Stimulated activated CD4-positive, alpha-beta T cell treated with anti-CD3 and anti-CD28 coated beads, Interleukin-4, amount 100 ng/mL, for 48 hours (primary cell): Measurements from ENCODE around the gene GALK1.

ENCODE experiments used
- DNase-seq, 2 donors: peaks; one replicate each; pipeline ENCODE4 v3.0.0-alpha.2; 2020; ENCODE audit warnings: low read depth in 2 of 2

The GALK1 gene

DNA sequence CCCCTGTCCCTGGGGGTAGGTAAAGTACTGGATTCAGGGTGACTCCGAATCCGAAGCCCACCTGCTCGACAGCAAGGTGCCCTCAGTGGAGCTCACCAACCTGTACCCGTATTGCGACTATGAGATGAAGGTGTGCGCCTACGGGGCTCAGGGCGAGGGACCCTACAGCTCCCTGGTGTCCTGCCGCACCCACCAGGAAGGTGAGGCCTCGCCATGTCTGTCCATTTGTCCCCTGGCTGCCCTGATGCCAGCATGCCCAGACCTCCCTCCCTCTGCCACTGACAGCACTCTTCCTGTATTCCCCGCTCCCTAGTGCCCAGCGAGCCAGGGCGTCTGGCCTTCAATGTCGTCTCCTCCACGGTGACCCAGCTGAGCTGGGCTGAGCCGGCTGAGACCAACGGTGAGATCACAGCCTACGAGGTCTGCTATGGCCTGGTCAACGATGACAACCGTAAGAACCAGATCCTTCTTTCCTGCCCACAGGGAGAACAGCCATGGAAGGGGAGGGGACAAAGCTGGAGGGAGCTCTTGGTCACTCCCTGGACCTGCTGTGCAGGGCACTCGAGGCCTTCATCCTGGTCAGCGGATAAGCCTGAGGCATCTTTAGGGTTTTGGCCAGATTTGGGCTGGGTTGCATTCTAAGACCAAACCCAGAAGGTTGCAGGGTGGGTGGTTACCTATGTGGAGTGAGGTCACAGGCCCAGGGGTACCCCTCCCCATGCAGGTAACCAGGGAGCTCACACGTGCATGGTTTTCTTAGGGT, 14.2 kb downstream of the GALK1 start:
- no peak for DNase-seq

DNA sequence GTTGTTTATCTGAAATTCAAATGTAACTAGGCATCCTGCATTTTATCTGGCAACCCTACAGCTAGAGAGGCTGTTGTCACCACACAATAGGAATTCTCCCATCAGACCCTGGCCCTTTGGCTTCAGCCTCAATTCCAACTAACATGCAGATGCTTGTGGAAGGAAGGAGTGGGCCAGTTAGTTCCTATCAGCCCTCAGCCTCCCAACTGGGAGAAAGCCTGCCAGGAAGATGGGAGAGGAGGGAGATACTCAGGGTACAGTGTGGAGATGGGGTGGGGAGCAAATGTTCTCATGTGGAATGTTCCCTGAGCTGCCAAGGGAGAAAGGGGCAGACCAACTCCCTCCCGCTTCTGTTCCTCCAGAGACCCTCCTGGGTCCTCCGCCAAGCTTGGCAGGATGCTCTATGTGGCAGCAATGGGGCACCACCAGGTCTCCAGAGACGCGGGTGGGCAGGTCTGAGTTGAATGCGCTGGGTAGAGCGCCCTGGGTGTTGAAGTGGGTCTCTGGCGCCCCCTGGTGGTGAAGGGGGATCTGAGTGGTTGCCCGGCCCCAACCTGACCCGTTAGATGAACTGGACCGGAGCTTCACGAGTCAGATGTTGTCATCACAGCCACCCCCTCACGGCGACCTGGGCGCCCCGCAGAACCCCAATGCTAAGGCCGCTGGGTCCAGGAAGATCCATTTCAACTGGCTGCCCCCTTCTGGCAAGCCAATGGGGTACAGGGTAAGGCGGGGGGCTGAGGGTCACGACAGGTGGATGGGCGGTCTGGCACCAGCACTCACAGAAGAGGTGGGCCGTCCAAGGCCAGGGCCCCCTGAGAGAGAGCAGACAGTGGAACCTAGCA, 15.2 kb downstream of the GALK1 start:
- DNase-seq, result peak; percentile 83 to 95

DNA sequence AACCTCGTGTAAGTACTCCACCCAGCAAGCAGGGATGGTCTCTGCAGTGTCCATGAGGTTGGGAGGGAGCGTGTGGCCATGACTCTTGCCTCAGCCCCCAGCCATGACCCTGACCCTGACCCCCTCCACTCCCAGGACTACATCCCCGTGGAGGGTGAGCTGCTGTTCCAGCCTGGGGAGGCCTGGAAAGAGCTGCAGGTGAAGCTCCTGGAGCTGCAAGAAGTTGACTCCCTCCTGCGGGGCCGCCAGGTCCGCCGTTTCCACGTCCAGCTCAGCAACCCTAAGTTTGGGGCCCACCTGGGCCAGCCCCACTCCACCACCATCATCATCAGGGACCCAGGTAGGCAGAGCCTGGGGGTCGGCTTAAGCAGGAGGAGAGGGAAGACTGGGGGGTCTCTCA, 16.3 kb downstream of the GALK1 start:
- no peak for DNase-seq

DNA sequence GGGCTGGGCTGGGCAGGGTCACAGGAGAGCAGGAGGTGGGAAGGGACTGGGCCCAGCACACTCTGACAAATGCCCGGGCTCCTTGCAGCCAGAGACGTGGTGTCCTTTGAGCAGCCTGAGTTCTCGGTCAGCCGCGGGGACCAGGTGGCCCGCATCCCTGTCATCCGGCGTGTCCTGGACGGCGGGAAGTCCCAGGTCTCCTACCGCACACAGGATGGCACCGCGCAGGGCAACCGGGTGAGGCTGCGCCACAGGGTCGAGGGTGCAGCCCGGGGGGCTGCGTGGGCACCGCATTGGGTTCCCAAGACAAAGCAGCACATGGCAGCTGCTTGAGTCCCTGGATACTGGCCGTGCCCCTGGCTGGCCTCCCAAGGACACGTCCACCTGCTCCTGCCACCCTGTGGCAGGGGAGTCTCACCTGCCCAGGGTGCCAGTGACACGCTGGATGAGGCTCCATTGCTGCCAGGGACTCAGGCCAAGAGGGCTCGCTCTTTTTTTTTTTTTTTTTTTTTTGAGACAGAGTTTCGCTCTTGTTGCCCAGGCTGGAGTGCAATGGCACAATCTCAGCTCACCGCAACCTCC, 21.3 kb downstream of the GALK1 start:
- no peak for DNase-seq

DNA sequence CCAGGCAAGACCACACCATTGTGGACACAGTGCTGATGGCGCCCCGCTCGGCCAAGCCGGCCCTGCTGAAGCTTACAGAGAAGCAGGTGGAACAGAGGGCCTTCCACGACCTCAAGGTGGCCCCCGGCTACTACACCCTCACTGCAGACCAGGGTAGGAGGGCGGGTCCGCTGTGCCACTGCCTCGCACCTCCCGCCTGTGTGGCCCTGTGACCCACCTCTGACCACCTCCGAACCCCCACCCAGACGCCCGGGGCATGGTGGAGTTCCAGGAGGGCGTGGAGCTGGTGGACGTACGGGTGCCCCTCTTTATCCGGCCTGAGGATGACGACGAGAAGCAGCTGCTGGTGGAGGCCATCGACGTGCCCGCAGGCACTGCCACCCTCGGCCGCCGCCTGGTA, 22.7 kb downstream of the GALK1 start:
- DNase-seq, result no peak

DNA sequence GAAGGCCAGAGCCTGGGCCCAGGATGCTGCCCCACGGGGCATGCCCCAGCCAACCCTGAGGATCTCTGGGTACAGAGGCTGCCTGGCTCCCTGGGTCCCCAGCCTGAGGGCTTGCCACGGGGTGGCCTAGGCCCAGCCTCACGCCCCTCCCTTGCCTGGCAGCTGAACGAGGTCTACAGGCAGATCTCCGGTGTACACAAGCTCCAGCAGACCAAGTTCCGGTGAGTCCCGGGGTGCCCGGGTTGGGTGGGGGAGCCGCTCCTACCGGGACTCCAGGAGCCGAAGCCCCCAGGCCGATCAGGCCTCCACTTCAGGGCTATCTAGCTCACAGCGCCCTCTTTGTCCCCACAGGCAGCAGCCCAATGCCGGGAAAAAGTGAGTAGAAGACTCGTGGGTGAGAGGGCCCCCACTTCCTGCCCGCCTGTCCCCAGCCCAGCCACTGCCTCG, 24.3 kb downstream of the GALK1 start:
- DNase-seq, result no peak

DNA sequence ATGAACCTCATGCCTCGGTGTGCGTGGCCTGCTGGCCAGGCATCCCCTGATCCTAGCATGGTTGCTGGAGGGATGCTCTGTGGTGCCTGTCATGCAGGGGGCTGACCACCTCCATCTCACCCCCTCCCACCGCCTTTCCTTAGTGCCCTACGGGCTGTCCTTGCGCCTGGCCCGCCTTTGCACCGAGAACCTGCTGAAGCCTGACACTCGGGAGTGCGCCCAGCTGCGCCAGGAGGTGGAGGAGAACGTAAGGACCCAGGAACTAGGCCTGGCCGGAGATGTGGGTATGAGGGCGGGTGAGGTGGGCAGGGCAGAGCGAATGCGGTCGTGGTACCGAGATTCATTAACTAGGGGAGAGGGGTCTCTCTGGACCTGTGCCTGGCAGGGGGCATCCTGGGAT, 24.8 kb downstream of the GALK1 start:
- no peak for DNase-seq

DNA sequence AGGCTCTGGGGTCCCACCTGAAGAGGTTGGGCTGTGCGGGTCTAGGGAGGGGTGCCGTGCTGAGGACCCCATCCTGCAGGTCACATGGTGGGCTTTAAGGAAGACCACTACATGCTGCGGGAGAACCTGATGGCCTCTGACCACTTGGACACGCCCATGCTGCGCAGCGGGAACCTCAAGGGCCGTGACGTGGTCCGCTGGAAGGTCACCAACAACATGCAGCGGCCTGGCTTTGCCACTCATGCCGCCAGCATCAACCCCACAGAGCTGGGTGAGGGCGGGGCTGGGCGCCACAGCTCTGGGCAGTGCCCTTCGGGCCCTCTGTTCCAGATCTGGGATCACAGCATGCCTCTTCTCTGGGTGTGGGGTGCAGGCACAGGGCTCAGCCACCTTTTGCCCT, 25.2 kb downstream of the GALK1 start:
- DNase-seq, result no peak

DNA sequence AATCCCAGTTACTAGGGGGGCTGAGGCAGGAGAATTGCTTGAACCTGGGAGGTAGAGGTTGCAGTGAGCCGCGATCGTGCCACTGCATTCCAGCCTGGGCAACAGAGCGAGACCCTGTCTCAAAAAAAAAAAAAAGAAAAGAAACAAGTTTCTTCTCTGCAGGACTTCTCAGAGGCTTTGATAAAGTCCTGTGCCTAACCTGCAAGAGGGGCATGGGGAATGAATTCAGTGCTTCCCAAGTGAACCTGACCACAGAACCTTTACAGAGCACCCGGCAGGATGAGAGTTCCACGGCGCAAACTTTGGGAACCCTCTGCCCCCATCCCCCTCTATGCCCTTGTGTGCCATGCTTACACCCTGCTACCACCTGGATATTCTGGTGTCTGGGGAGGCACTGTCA, 25.8 kb downstream of the GALK1 start:
- DNase-seq, result no peak

DNA sequence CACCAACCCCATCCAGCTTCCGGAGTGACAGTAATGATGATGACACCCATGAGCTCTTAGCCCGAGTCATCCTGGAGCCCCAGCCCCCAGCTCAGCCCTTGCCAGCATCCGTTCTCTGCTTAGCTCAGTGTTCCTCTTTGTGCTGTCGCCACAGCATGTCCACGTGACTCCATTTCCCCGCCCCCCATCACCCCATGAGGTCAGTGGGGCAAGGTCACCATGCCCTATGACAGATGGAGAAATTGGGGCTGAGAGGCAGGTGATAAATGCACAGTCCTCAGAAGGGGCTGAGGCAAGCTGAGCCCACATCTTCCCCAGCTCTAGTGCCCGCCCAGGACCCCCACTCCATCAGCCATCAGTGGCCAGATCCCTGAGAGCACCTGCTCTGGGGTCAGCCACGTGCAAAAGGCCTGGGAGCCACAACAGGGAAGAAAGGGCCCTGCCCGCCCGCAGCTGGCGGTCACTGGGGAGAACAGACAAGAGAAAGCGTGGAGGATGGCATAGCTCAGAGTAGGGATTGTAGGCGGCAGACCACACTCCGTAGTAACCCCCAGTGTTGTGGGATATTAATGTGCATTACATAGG, 26.7 kb downstream of the GALK1 start:
- DNase-seq, result no peak

DNA sequence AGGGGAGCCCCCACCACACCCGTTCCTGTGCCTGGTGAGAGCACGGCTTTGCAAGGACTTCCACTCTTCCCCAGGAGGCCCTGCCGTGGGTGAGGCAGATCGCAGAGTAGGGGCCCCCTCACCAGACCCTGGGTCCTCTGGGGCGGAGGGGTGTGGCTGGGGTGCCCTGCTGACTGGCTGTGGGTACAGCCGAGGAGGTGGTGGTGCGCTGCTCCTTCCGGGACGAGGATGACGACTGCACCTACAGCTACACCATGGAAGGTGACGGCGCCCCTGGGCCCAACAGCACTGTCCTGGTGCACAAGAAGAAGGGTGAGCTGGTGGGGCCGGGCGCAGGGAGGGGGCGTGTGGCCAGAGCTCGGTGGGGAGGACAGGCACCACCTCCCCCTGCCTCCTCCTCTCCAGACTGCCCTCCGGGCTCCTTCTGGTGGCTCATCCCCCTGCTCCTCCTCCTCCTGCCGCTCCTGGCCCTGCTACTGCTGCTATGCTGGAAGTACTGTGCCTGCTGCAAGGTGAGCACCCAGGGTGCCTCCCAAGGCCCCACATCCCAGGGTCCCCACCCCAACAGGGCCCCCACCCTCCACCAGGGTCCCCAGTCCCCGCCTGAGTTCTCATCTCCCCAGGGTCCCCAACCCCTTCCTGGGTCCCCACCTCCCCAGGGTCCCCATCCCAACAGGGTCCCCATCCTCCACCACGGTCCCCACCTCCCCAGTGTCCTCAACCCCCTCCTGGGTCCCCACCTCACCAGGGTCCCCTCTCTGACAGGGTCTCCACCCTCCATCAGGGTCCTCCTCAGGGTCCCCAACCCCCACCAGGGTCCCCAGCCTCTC, 27.6 kb downstream of the GALK1 start:
- no peak for DNase-seq

DNA sequence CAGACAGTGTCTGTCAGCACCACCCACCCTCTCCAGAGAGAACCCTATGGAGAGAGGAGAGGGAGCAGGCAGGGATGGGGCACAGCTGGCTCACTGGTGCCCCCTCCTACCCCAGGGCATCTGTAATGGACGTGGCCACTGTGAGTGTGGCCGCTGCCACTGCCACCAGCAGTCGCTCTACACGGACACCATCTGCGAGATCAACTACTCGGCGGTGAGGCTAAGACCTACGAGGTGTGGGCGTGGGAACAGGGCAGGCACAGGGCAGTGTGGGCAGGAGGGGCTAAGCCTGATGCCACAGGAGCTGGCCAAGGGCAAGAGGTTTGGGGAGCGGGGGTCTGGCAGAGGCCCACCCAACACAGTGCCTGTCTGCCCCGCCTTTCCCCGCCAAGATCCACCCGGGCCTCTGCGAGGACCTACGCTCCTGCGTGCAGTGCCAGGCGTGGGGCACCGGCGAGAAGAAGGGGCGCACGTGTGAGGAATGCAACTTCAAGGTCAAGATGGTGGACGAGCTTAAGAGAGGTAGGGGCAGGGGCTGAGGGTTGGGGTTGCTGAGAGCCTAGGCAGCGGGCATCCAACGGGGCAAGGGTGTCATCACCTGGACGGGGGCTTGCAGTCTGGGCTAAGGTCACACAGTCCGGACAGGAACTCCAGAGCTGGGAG, 28.7 kb downstream of the GALK1 start:
- DNase-seq, result no peak

DNA sequence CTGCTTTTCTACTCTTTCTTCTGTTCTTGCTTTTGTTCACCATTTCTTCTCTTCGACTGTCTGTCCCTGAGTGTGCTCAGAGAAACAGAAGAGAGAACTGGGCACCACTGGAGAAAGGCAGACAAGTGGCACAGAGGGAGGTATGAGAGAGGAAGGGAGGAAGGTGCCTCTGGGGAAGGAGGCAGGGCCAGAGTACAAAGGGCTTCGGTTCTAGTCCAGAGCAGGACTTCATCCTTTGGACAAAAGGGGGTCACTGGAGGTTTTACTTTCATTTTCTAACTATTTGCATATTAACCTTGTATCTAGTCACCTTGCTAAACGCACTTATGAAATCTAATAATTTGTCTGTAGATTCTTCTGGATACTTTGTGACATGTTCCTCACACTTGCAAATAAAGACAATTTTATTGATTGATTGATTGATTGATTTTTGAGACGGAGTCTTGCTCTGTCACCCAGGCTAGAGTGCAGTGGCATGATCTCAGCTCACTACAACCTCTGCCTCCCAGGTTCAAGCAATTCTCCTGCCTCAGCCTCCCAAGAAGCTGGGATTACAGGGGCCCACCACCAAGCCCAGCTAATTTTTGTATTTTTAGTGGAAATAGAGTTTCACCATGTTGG, 30.2 kb downstream of the GALK1 start:
- no peak for DNase-seq

DNA sequence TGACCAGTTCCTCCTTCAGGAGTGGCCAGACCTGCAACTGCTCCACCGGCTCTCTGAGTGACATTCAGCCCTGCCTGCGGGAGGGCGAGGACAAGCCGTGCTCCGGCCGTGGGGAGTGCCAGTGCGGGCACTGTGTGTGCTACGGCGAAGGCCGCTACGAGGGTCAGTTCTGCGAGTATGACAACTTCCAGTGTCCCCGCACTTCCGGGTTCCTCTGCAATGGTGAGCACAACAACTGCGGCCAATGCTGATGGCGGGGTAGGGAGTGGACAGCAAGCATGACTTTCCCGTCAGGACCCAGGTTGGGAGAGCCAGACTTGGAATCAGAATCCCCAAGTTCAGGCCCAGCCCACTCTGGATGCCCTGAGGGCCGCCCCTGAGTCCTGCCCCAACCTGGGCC, 31.5 kb downstream of the GALK1 start:
- DNase-seq, result no peak

DNA sequence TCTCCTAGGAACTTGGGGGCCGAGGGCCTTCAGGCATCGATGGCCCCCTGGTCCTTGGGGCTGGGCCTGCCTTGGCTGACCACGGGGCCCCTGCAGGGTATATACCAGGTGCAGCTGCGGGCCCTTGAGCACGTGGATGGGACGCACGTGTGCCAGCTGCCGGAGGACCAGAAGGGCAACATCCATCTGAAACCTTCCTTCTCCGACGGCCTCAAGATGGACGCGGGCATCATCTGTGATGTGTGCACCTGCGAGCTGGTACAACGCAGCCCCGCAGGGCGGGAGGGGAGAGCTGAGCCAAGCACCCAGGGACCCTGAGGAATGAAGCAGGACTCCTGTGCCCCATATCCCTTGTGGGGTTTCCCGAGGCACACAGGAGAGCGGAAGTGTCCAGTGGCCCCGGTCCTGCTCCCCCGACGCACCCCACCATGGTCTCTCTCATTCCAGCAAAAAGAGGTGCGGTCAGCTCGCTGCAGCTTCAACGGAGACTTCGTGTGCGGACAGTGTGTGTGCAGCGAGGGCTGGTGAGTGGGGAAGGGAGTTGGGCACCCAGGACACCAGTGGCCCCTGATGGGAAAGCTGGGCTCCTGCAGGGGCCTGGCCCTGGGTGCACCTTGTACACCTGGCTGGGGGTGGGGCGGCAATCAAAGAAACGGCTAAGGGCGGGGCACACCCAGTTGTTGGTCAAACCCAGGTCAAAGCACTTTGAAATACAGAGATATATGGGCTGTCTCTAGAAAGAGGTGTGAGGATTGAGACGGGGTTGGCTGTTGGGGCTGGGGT, 33.1 kb downstream of the GALK1 start:
- no peak for DNase-seq

DNA sequence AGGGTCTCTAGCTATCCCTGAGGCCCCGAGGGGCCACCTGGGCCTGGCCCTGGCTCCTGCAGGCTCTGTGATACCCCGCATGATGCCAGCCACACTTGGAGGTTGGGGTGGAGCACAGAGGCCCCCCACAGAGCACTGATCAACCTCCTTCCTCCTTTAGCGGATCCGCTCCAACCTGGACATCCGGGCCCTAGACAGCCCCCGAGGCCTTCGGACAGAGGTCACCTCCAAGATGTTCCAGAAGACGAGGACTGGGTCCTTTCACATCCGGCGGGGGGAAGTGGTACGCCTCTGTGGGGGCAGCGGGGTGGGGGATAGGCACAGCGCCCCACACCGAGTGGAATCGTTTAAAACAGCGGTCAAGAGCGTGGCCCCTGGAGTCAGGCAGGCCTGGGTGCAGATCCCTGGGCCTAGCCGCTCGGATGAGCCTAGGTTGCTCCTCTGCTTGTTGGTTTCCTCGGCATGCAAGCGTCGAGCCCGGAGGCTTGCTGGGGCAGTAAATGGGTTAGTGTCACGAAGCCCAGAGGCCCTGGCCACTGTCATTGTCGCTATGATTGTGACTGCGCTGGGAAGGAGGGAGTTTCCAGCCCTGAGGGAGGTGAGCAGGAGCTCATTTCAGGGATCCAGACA, 33.8 kb downstream of the GALK1 start:
- no peak for DNase-seq

DNA sequence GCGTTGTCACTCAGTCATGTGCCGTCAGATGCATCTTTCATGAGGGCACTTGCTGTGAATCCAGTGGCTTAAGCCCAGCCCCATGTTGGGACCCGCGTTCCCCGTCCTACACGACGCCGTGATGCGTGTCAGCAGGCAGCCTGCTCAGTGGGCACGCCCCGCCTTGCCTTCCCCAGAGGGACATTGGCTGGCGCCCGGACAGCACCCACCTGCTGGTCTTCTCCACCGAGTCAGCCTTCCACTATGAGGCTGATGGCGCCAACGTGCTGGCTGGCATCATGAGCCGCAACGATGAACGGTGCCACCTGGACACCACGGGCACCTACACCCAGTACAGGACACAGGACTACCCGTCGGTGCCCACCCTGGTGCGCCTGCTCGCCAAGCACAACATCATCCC, 34.9 kb downstream of the GALK1 start:
- DNase-seq, result no peak

DNA sequence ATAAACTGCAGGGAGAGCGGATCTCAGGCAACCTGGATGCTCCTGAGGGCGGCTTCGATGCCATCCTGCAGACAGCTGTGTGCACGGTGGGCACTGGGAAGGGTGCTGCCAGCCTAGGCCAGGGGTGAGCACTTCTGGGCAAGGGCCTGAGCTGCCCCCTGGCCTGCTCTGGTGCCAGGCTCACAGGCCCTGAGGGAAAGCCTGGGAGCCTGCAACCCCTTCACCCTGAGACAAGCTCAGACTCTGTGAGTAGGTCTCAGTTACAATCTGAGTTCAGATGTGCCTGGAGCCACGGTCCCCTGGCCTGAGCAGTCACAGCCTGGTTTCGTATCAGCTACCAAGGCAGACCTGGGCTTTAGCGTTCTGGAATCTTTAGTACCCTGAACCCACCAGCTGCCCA, 35.6 kb downstream of the GALK1 start:
- no peak for DNase-seq

DNA sequence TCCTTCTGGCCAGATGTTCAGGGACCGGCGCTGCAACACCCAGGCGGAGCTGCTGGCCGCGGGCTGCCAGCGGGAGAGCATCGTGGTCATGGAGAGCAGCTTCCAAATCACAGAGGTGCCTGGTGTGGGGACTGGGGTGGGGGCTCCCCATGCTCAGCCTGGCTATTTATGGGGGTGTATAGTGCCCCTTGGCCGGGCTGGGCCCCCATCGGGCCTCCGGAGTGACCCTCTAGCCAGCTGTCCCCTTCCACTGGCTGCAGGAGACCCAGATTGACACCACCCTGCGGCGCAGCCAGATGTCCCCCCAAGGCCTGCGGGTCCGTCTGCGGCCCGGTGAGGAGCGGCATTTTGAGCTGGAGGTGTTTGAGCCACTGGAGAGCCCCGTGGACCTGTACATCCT, 37.6 kb downstream of the GALK1 start:
- DNase-seq, result no peak
